Testis (tissue), 2 donors: ENCODE measurements around the gene LRRC15.

Experiments used
- POLR2A ChIP-seq: fragments of 450-650 bp; IDR thresholded peaks from one replicate; pipeline ENCODE4 v1.6.1; 2017; ENCODE audit warnings: antibody characterized with exemption, mild to moderate bottlenecking, moderate library complexity
- TF ChIP-seq, protein P1 (sequence below), 3 experiments: fragments of 450-650 bp in 2 of 3; fragments of 200-600 bp in 1 of 3; sonication (generic) in 1 of 3; IDR thresholded peaks; one replicate each; pipeline ENCODE4 v1.5.1; 2016 to 2019; ENCODE audit warnings: antibody characterized with exemption in 3 of 3, mild to moderate bottlenecking in 2 of 3, moderate library complexity in 1 of 3

GRCh38 chr3:194418671-194419070, 49.1 kb upstream of the LRRC15 start:
- TF ChIP-seq, protein P1, sequence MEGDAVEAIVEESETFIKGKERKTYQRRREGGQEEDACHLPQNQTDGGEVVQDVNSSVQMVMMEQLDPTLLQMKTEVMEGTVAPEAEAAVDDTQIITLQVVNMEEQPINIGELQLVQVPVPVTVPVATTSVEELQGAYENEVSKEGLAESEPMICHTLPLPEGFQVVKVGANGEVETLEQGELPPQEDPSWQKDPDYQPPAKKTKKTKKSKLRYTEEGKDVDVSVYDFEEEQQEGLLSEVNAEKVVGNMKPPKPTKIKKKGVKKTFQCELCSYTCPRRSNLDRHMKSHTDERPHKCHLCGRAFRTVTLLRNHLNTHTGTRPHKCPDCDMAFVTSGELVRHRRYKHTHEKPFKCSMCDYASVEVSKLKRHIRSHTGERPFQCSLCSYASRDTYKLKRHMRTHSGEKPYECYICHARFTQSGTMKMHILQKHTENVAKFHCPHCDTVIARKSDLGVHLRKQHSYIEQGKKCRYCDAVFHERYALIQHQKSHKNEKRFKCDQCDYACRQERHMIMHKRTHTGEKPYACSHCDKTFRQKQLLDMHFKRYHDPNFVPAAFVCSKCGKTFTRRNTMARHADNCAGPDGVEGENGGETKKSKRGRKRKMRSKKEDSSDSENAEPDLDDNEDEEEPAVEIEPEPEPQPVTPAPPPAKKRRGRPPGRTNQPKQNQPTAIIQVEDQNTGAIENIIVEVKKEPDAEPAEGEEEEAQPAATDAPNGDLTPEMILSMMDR (IDR thresholded peaks at IDR 0.05), result no peak
- no peak for TF ChIP-seq POLR2A
